T-helper 17 cell (primary cell): Measurements from ENCODE around the gene GSDME. TPM values are rescaled to one million over a fixed set of nuclear protein-coding genes. Genes with fewer than 3 reads are reported as not detected.

ENCODE experiments used
- ATAC-seq: fragments of 150-1000 bp; cut with Tn5 transposase; 2 replicates; pipeline ENCODE4 v1.10.0; 2021; ENCODE audit warnings: mild to moderate bottlenecking, moderate library complexity
- DNase-seq, 3 donors: peaks; one replicate each; pipeline versions ENCODE4 v3.0.0 to v3.0.0-alpha.2; 2020 to 2021
- H3K9me3 ChIP-seq: one replicate; pipeline ENCODE4 v1.7.0; 2013; ENCODE audit warnings: low read length, mild to moderate bottlenecking; ENCODE audit not compliant: control insufficient read depth, poor library complexity, severe bottlenecking
- H3K27ac Mint-ChIP-seq: one replicate; pipeline ENCODE4 v1.8.0; 2022; ENCODE audit warnings: mild to moderate bottlenecking, moderate library complexity, mixed read lengths
- H3K27me3 Mint-ChIP-seq: one replicate; pipeline ENCODE4 v1.8.0; 2022; ENCODE audit warnings: mixed read lengths
- H3K36me3 Mint-ChIP-seq: one replicate; pipeline ENCODE4 v1.8.0; 2022; ENCODE audit warnings: low read depth, mixed read lengths
- H3K4me1 Mint-ChIP-seq: one replicate; pipeline ENCODE4 v1.8.0; 2022; ENCODE audit warnings: mild to moderate bottlenecking, mixed read lengths
- H3K4me3 Mint-ChIP-seq: one replicate; pipeline ENCODE4 v1.8.0; 2022; ENCODE audit warnings: mild to moderate bottlenecking, moderate library complexity, mixed read lengths
- total RNA-seq, 4 donors: library from RNA in 2 of 4; stranded (reverse) in 2 of 4; gene quantifications; one replicate each; pipeline ENCODE4 v1.2.3 and lab custom pipeline; 2022 to 2026

GSDME gene
- total RNA-seq, 2 donors from 2014 or later, result 0.75 TPM; not detected in 1

GRCh38 chr7:24718431-24718831 lies 38.8 kb downstream of the GSDME start:
- ATAC-seq (no peak), DNase-seq (no peak)
- H3K4me3 Mint-ChIP-seq, result no peak overlapping the region
- H3K27ac Mint-ChIP-seq, result no peak overlapping the region
- H3K4me1 Mint-ChIP-seq, result peaks cover 12% of the 10 kb centered on the region
- H3K27me3 Mint-ChIP-seq, result peaks cover 61% of the 10 kb centered on the region
- H3K9me3 ChIP-seq, result no peaks in the 10 kb centered on the region
- peaks cover 5% of the 10 kb centered on the region for H3K36me3 Mint-ChIP-seq

- no peak for DNase-seq
- Mint-ChIP-seq H3K36me3 (peaks cover 5% of the 10 kb centered on the region), H3K27me3 (peaks cover 66% of the 10 kb centered on the region), H3K4me1 (peaks cover 12% of the 10 kb centered on the region), H3K4me3 (no peak overlapping the region), H3K27ac (no peak overlapping the region)
- no peak for ATAC-seq
- no peaks in the 10 kb centered on the region for H3K9me3 ChIP-seq
Measured at GRCh38 chr7:24717694-24718320, 39.5 kb downstream of the GSDME start.

DNA sequence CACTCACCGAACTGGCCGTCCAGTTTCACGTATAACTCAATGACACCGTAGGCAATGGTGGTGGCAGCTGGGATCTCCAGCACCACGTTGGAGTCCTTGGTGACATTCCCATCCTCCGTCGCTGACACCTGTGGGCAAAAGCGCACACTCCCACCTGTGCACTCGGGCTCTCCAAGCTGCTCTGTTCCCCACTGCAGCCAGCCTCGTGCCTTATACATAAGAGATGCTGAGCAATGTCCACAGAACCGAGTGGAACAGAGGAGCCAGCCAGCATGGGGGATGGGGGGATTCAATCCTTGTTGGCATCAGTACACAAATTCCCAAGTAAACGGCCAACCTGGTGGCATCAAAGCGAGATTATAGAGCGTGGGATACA lies 40.0 kb downstream of the GSDME start:
- Mint-ChIP-seq H3K4me3 (no peak overlapping the region), H3K27ac (no peak overlapping the region), H3K36me3 (peaks cover 5% of the 10 kb centered on the region), H3K4me1 (peaks cover 12% of the 10 kb centered on the region), H3K27me3 (peaks cover 64% of the 10 kb centered on the region)
- no peak for DNase-seq
- no peaks in the 10 kb centered on the region for H3K9me3 ChIP-seq
- ATAC-seq, result no peak

DNA sequence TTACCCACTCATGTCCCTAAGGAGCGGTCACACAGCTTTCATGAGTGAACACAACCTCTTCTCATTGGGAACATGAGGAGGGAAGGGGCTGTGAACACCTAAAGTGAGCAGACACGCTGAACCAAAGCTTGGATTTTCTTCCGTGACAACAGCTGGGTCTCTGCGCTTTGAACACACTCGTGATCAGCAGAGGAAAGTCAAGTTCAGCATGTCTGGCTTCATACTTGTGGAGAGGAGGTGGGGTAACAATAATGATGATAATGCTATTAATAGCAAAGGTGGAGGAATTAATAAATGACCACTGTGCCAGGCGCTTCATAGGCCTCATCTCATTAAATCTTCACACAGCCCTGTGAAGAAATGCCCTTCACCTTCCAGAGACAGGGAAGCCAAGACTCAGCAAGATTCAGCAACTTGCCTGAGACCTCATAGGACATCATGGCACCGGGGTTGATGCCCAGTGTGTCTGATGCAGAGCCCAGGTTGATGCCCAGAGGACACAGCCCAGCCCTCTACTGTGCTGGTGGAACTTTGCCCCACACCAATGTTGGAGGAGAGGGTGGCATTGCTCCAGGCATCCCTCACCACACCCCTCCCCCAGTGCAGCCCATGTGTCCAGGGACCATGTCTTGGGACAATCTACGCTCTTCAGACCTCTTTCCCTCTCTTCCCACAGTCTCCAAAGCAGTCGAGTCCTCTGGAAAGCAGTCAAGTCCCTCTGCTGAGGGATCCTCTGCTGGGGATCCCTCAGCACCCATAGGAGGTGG lies 40.6 kb downstream of the GSDME start:
- H3K4me1 Mint-ChIP-seq, result peaks cover 12% of the 10 kb centered on the region
- ATAC-seq, result no peak
- H3K27ac Mint-ChIP-seq, result no peak overlapping the region
- peaks cover 64% of the 10 kb centered on the region for H3K27me3 Mint-ChIP-seq
- no peaks in the 10 kb centered on the region for H3K9me3 ChIP-seq
- peaks cover 4% of the 10 kb centered on the region for H3K36me3 Mint-ChIP-seq
- no peak overlapping the region for H3K4me3 Mint-ChIP-seq
- no peak for DNase-seq

DNA sequence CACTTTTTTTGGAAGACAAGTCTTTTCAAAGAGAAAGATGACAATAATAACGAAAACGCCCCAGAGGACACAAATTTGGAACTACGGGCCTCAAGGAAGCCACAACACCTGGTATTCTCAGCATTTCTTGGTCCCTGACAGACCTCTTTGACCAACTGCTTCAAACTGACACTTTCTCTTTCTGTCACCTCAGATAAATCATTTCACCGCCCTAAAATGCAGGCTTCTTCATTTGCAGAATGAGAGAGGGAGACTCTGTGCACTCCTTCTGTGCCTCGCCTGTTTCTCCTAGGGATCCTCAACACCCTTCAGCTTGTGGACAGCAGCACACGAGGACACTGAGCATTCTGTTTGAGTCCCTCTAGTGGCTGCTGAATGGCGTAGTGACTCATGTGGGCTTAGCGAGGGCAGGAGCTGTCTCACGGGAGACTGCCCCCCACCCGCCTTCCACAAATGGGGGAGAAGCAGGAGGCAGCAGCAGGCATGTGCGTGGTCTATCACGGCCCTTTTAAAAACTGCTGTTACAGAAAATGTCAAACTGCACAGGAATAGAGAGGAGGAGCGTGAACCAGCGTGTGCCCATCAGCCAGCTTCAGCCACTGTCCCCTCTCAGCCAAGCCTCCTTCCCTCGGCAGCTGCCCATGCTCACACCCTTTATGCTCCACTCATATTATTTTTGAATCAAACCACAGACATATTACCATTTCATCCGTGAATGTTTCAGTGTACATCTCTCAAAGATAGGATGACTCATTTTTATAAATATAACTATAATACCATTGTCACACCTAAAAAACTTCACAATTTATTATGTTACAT lies 41.4 kb downstream of the GSDME start:
- no peak overlapping the region for H3K4me3 Mint-ChIP-seq
- peaks cover 63% of the 10 kb centered on the region for H3K27me3 Mint-ChIP-seq
- no peaks in the 10 kb centered on the region for H3K9me3 ChIP-seq
- H3K36me3 Mint-ChIP-seq, result peaks cover 3% of the 10 kb centered on the region
- H3K27ac Mint-ChIP-seq, result no peak overlapping the region
- DNase-seq (no peak), ATAC-seq (no peak)
- peaks cover 12% of the 10 kb centered on the region for H3K4me1 Mint-ChIP-seq

GRCh38 chr7:24715171-24715570 lies 42.1 kb downstream of the GSDME start:
- ATAC-seq (no peak), DNase-seq (no peak)
- no peak overlapping the region for H3K27ac Mint-ChIP-seq
- no peaks in the 10 kb centered on the region for H3K9me3 ChIP-seq
- no peak overlapping the region for H3K4me3 Mint-ChIP-seq
- peaks cover 12% of the 10 kb centered on the region for H3K4me1 Mint-ChIP-seq
- peaks cover 58% of the 10 kb centered on the region for H3K27me3 Mint-ChIP-seq
- H3K36me3 Mint-ChIP-seq, result peaks cover 3% of the 10 kb centered on the region

- no peak for ATAC-seq
- H3K9me3 ChIP-seq, result no peaks in the 10 kb centered on the region
- DNase-seq, result no peak
- Mint-ChIP-seq H3K4me3 (no peak overlapping the region), H3K27me3 (peaks cover 62% of the 10 kb centered on the region), H3K4me1 (peaks cover 12% of the 10 kb centered on the region), H3K27ac (no peak overlapping the region), H3K36me3 (peaks cover 3% of the 10 kb centered on the region)
Measured at GRCh38 chr7:24714676-24715010, 42.6 kb downstream of the GSDME start.

DNA sequence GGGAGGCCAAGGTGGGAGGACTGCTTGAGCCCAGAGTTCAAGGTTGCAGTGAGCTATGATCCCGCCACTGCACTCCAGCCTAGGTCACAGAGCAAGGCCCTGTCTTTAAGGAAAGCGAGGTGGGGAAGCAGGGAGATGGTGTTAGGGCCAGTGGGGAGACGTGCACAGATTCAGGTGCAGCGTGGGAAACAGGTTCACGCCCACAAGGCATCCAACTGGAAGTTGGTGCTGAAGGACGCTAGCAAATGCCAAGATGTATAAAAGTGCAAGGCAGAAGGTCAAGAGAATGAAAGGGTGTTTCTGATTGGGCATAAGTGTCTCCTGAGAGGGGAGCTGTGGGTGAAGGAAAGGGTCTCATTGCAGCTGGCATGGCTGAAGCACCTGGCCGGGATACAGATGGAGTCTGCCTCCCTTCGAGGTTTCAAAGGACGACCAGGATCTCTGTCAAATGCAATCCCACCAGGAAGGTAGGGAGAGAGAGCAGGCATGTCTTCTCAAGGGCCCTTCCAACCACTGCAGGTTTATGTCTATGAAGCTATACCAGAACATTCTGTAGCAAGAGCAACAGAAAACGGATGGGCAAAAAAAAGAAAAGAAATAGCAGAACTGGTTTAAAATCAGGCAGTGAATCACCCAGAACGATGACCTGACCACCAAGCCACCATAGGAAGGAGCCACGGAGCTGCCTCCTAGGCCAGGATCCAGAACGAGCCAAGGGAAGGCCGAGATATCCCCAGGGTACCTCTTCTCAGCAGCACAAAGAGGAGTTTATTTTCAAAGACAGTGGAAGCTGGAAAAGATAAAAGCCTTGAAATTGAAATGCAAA lies 43.2 kb downstream of the GSDME start:
- ATAC-seq (no peak), DNase-seq (no peak)

DNA sequence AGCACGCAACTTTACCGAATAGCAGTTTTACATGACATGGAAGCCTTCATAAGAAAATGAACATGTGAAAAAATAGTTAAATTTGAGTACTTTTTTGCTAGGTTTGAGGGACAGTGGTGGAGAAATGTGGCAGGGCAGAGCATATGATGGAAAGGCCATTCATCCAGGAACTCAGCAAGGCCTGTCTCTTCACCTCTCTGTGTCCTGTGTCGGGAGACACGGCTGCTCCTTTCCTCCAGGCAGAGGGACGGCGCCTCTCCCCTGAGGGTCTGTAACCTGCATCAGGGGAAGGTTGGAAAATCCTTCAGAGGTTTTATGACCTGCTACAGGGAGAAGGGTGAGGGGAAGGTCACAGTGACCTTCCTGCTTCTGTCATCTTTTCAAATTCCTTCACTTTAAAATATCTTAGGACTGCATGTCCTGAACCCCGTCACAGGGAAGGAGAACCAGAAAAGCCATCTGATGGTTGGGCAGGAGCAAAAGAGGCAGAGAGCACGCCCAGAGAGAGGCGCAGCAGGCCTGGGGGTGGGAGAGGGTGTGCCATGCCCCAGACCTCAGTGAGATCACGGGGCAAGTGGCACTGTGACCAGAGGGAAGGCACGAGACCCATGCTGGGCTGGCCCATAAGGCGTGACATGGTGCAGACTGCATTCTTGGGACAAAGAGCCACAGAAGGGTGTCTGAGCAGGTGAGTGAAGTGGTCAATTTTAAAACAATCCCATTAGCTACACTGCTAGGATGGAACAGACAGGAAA lies 44.0 kb downstream of the GSDME start:
- ATAC-seq (no peak), DNase-seq (no peak)
- no peaks in the 10 kb centered on the region for H3K9me3 ChIP-seq
- peaks cover 12% of the 10 kb centered on the region for H3K4me1 Mint-ChIP-seq
- H3K27me3 Mint-ChIP-seq, result peaks cover 72% of the 10 kb centered on the region
- H3K27ac Mint-ChIP-seq, result no peak overlapping the region
- H3K36me3 Mint-ChIP-seq, result peaks cover 3% of the 10 kb centered on the region
- no peak overlapping the region for H3K4me3 Mint-ChIP-seq

More for the DNA sequence above, 43.2 kb downstream of the GSDME start:
- peaks cover 12% of the 10 kb centered on the region for H3K4me1 Mint-ChIP-seq
- peaks cover 68% of the 10 kb centered on the region for H3K27me3 Mint-ChIP-seq
- peaks cover 3% of the 10 kb centered on the region for H3K36me3 Mint-ChIP-seq
- H3K27ac Mint-ChIP-seq, result no peak overlapping the region
- no peak overlapping the region for H3K4me3 Mint-ChIP-seq
- no peaks in the 10 kb centered on the region for H3K9me3 ChIP-seq

- no peak for ATAC-seq
- H3K27me3 Mint-ChIP-seq, result peaks cover 44% of the 10 kb centered on the region
- no peak overlapping the region for H3K27ac Mint-ChIP-seq
- DNase-seq, result no peak
- H3K4me3 Mint-ChIP-seq, result no peak overlapping the region
- H3K36me3 Mint-ChIP-seq, result peaks cover 3% of the 10 kb centered on the region
- no peaks in the 10 kb centered on the region for H3K9me3 ChIP-seq
- H3K4me1 Mint-ChIP-seq, result peaks cover 9% of the 10 kb centered on the region
Measured at GRCh38 chr7:24709585-24710360, 47.5 kb downstream of the GSDME start.

DNA sequence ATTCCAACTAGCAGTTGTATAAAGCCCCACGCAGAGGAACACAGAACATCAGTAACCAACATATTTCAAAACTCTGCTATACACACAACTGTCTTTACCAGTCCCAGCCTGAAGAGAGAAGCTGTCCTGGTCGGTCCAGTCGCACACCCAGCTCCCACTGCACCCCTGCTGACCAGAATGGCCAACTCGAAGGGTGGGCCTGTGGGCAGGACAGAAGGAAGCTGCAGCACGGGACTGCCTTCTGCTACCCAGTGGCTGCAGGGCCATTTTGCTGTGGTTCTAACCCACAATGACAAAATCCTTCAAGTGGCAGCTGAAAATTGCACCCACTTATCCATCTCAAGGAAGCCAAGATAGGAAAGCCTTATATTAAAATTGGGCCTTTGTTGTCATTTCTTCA lies 48.2 kb downstream of the GSDME start:
- no peak overlapping the region for H3K27ac Mint-ChIP-seq
- peaks cover 10% of the 10 kb centered on the region for H3K4me1 Mint-ChIP-seq
- H3K9me3 ChIP-seq, result no peaks in the 10 kb centered on the region
- H3K36me3 Mint-ChIP-seq, result peaks cover 3% of the 10 kb centered on the region
- peaks cover 37% of the 10 kb centered on the region for H3K27me3 Mint-ChIP-seq
- DNase-seq, result no peak
- H3K4me3 Mint-ChIP-seq, result no peak overlapping the region
- ATAC-seq, result no peak
